PC-3 (cell line): ENCODE results near the gene HID1. TPM values are rescaled to one million over a fixed set of nuclear protein-coding genes. Genes with fewer than 3 reads are reported as not detected.

Experiments
- ATAC-seq: fragments of 200-7000 bp; cut with Tn5 transposase; 2 replicates; pipeline ENCODE4 v1.9.1; 2020; ENCODE audit warnings: mild to moderate bottlenecking, moderate library complexity
- BruUV-seq: library from RNA; stranded (reverse); fragments of 400-500 nt; replicated peaks from 2 replicates; lab custom pipeline; 2021; lab: Mats Ljungman, UMichigan
- CTCF ChIA-PET: fragments of 300-600 bp; sonication (Branson Sonifier 250); formaldehyde crosslinking; loops from one replicate; lab custom pipeline; 2022; ENCODE audit warnings: antibody characterized with exemption; lab: Charles Lee
- POLR2A ChIA-PET: fragments of 300-600 bp; sonication (Branson Sonifier 250); formaldehyde crosslinking; loops from one replicate; lab custom pipeline; 2022; ENCODE audit warnings: antibody characterized with exemption; ENCODE audit not compliant: unreplicated experiment; lab: Charles Lee
- DNase-seq: peaks from one replicate; pipeline ENCODE4 v3.0.0-alpha.2; 2015
- H2AFZ ChIP-seq: fragments of 300-600 bp; sonication (generic); 2 replicates; pipeline ENCODE4 v1.6.0; 2016; ENCODE audit warnings: antibody characterized with exemption, low read length
- H3F3A ChIP-seq: fragments of 300-600 bp; sonication (generic); one replicate; pipeline ENCODE4 v1.6.0; 2017; ENCODE audit warnings: antibody characterized with exemption, low read length, control low read depth, mild to moderate bottlenecking; ENCODE audit not compliant: unreplicated experiment
- H3K27ac ChIP-seq: fragments of 300-600 bp; sonication (generic); 2 replicates; pipeline ENCODE4 v1.5.1; 2016; ENCODE audit warnings: mild to moderate bottlenecking, low read length
- H3K27me3 ChIP-seq: fragments of 300-600 bp; sonication (generic); 2 replicates; pipeline ENCODE4 v1.6.1; 2016; ENCODE audit warnings: low read length, mixed read lengths
- H3K36me3 ChIP-seq: fragments of 300-600 bp; sonication (generic); 2 replicates; pipeline ENCODE4 v1.6.1; 2016; ENCODE audit warnings: low read depth, mixed run types, low read length, mixed read lengths
- H3K4me1 ChIP-seq: fragments of 300-600 bp; sonication (generic); 2 replicates; pipeline ENCODE4 v1.5.1; 2016; ENCODE audit warnings: low read length; ENCODE audit not compliant: insufficient read depth
- H3K4me2 ChIP-seq: fragments of 300-600 bp; sonication (generic); 2 replicates; pipeline ENCODE4 v1.6.0; 2016; ENCODE audit warnings: low read length
- H3K4me3 ChIP-seq: fragments of 300-600 bp; sonication (generic); 2 replicates; pipeline ENCODE4 v1.5.1; 2016; ENCODE audit warnings: mild to moderate bottlenecking, low read length, mixed read lengths
- H3K79me2 ChIP-seq: fragments of 300-600 bp; sonication (generic); 2 replicates; pipeline ENCODE4 v1.6.1; 2017; ENCODE audit warnings: low read length, mixed read lengths
- H3K9ac ChIP-seq: fragments of 300-600 bp; sonication (generic); 2 replicates; pipeline ENCODE4 v1.6.0; 2016; ENCODE audit warnings: mild to moderate bottlenecking, low read length
- H3K9me2 ChIP-seq: fragments of 300-600 bp; sonication (generic); replicated peaks from 2 replicates; pipeline ENCODE4 v1.6.1; 2016; ENCODE audit warnings: mixed run types, low read length, mixed read lengths
- H3K9me3 ChIP-seq: fragments of 300-600 bp; sonication (generic); 2 replicates; pipeline ENCODE4 v1.6.1; 2016; ENCODE audit warnings: low read length, mixed read lengths
- H4K20me1 ChIP-seq: fragments of 300-600 bp; sonication (generic); 2 replicates; pipeline ENCODE4 v1.6.1; 2016; ENCODE audit warnings: low read length, mixed read lengths
- CTCF ChIP-seq: fragments of 300-600 bp; sonication (generic); conservative IDR thresholded peaks from 2 replicates; pipeline ENCODE4 v1.5.1; 2017; ENCODE audit warnings: antibody characterized with exemption, low read depth, mild to moderate bottlenecking, low read length
- EZH2 ChIP-seq: fragments of 300-600 bp; sonication (generic); IDR thresholded peaks from one replicate; pipeline ENCODE4 v1.6.1; 2017; ENCODE audit warnings: antibody characterized with exemption, mild to moderate bottlenecking, low read length; ENCODE audit not compliant: unreplicated experiment
- EZH2phosphoT487 ChIP-seq: fragments of 300-600 bp; sonication (generic); IDR thresholded peaks from 2 replicates; pipeline ENCODE4 v1.6.1; 2018; ENCODE audit warnings: mild to moderate bottlenecking, antibody characterized with exemption, low read length, borderline replicate concordance
- intact Hi-C: fragments of 100-400 bp; cut with micrococcal nuclease; formaldehyde crosslinking; loops from 2 replicates; pipeline ENCODE4 v1.9.0; 2023
- total RNA-seq: library from RNA; depleted of rRNA; stranded (reverse); fragments of >200 nt; gene quantifications from 2 replicates; pipeline ENCODE4 v1.2.3, GENCODE V29; 2014

Gene HID1
- total RNA-seq, 1 experiment from 2014 or later = 40.6 TPM

GRCh38 chr17:75003070-75003956 lies 30.8 kb upstream of the HID1 start:
- no peak for ATAC-seq
- H3K36me3 ChIP-seq = peaks cover 9% of the 10 kb centered on the region
- H3K9me3 ChIP-seq = no peaks in the 10 kb centered on the region
- H3K27me3 ChIP-seq = no peaks in the 10 kb centered on the region
- no peak overlapping the region for H2AFZ ChIP-seq
- ChIA-PET POLR2A (no interaction called here), CTCF (no interaction called here)
- H3K9me2 ChIP-seq = no peaks in the 10 kb centered on the region
- no peak for DNase-seq
- no peak for TF ChIP-seq CTCF
- TF ChIP-seq EZH2phosphoT487 = no peak
- TF ChIP-seq EZH2 = no peak
- no peak overlapping the region for H3K27ac ChIP-seq
- H3F3A ChIP-seq = no peaks in the 10 kb centered on the region
- no peak overlapping the region for H3K9ac ChIP-seq
- intact Hi-C loops = no loop called here
- no peaks in the 10 kb centered on the region for H3K79me2 ChIP-seq
- H3K4me1 ChIP-seq = no peaks in the 10 kb centered on the region
- no TSS peak for BruUV-seq
- no peak overlapping the region for H3K4me2 ChIP-seq
- H4K20me1 ChIP-seq = no peaks in the 10 kb centered on the region
- H3K4me3 ChIP-seq = no peak overlapping the region

GRCh38 chr17:75001915-75002843 lies 29.6 kb upstream of the HID1 start:
- Histone ChIP-seq H3K4me2 (no peak overlapping the region), H4K20me1 (no peaks in the 10 kb centered on the region), H2AFZ (no peak overlapping the region), H3K9me2 (no peaks in the 10 kb centered on the region), H3K4me3 (no peak overlapping the region), H3K4me1 (no peaks in the 10 kb centered on the region), H3K27ac (no peak overlapping the region), H3K36me3 (peaks cover 9% of the 10 kb centered on the region), H3K79me2 (no peaks in the 10 kb centered on the region), H3F3A (no peaks in the 10 kb centered on the region), H3K9me3 (no peaks in the 10 kb centered on the region), H3K9ac (no peak overlapping the region), H3K27me3 (no peaks in the 10 kb centered on the region)
- DNase-seq = no peak
- TF ChIP-seq EZH2phosphoT487 (no peak), CTCF (no peak), EZH2 (no peak)
- ChIA-PET POLR2A (no interaction called here), CTCF (no interaction called here)
- ATAC-seq = no peak
- intact Hi-C loops = no loop called here
- no TSS peak for BruUV-seq
